ENCODE data around the gene SIK3.

DNA sequence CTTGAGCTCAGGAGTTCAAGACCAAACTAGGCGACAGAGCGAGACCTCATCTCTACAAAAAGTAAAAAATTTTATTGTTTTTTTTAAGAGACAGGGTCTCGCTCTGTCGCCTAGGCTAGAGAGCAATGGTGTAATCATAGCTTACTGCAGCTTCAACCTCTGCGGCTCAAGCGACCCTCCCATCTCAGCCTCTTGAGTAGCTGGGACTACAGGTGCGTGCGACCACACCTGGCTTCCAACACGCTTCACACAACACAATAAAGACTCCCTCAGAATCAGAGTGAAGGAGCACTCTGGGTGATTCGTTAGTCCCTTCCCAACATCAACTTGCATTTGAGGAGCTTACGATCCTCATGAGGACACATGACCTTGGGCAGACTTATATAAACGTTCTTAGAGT is 181.3 kb downstream of the SIK3 start:
- TF ChIP-seq CTCF (IDR thresholded peaks at IDR 0.05; ENCODE audit: insufficient read depth, low read length) (no peak), POLR2AphosphoS5 (IDR thresholded peaks at IDR 0.05; ENCODE audit: low read depth) (no peak), GABPA (IDR thresholded peaks at IDR 0.05; ENCODE audit: low read depth) (no peak)

All from HL-60 (cell line).